NCI-H748 (cell line): Measurements from ENCODE around the gene ABCC5.
"Not testable (repeated sequence)": the region's sequence is repeated elsewhere in the genome, so short reads cannot be mapped to it uniquely, and the experiment has no call there.

ENCODE experiments used
- DNase-seq: peaks from one replicate; lab custom pipeline; 2025; ENCODE audit not compliant: unreplicated experiment; lab: John Stamatoyannopoulos, UW

Gene ABCC5

DNA sequence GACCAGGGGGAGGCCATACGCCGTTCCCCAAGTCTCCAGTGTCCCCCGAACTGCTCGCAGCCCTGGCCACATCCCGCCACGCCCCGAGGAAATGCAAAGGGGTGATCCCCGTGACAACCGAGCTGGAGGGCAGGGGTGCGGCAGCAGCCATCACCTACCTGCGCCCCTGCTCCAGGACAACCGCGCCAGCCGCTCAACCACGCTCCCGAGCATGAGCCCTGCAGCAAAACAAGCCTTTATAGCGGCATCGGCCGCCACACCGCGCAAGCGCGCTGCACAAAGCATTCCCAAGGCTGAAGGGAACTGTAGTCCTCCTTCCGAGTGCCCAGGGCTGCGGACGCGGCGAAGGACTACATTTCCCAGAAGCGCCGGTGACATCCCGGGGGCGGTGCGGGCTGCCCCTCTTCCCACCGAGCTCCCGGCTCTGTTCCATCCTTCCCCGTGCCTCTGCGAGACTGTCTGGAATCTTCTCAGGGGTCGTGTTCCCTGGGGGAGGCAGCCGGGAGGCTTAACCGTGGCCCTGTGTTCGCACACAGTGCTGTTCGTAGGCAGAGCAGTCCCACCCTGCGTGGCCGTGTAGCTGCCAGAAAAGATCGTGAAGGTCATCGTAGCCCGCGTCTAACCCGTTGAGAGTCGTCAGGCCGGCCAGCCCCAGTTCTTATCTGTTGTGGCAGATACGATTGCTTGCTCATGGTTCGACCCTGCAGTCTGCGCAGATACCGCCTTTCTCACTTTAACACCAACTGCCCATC, at the start of gene ABCC5:
Gene ABCC5 (minus strand): TSS at position 213 of the 752 bp plus-strand sequence. CDS start 3,492 bp downstream, outside the sequence.
- peak; percentile 93 for DNase-seq

DNA sequence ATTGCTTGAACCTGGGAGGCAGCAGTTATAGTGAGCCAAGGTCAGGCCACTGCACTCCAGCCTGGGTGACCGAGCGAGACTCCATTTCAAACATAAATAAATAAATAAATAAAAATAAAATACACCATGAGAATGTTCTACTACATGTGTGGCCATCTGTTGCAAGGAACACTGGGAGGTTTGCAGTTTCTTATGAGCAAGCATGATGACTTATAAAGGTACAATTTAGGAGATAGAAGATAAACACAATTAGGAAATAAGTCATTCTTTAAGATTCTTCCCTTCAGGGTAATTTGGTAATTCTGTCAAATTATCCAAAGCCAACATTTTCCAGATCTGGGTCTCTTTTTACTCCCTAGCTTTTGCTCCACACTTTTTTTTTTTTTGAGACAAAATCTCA, 48.5 kb upstream of the ABCC5 start:
- DNase-seq = no peak

DNA sequence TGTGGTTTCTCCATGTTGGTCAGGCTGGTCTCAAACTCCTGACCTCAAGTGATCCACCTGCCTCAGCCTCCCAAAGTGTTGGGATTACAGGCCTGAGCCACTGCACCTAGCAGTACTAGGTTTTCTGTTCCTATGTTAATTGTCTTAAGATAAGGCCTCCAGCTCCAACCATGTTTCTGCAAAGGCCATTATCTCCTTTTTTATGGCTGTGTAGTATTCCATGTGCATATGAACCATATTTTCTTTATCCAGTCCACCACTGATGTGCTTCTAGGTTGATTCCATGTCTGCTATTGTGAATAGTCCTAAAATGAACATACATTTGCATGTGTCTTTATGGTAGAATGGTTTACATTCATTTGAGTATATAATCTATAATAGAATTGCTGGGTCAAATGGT, 45.0 kb upstream of the ABCC5 start:
- no peak for DNase-seq

DNA sequence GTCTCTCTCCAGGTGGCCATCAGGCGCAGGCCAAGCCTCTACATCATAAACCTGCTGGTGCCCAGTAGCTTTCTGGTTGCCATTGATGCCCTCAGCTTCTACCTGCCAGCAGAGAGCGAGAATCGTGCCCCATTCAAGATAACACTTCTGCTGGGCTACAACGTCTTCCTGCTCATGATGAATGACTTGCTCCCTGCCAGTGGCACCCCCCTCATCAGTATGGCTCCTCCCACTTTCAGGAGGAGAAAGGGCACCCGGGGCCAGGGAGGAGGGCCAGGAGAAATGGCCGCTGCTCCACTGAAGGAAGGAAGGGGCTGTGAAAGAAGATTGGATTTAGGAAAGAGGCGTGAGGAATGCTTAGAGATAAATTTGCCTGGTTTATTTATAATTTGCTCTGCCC, 41.7 kb upstream of the ABCC5 start:
- no peak for DNase-seq

DNA sequence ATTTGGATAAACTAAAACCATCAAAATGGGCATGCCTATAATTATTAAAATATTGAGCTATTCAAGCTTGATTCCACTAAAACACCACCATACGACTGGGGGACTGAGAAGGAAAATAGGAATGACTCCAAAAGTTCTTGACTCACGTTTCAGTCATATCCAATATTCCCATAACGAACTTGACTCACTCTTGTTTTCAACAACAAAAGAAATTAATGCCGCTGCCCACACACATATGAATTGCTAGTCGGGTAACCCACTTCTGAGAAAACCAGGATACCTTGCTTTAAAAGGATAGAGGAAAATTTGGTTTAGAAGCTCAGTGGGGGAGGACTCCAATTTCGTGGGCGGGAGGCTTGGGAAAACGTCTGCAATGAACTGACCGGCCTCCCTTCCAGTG, 40.3 kb upstream of the ABCC5 start:
- no peak for DNase-seq

DNA sequence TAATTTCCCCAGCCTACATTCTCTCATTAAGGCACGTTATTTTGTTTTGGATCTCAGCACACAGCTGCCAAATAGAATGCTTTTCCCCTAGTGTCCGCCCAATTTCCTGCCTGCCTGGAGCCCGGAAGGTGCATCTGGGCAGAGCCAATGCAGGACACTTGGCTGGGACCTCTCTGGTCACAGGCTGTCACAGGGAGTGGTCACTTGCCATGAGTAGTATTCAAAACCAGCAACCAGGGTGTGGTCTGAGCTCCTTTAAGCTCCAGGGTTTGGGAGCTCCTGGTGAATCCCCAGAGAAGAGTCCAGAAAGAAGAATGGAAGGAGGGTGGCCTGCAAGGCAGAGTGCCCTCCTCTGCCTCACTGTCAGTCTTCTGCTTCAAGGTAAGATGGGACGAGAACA, 35.1 kb upstream of the ABCC5 start, which contains the start of gene HTR3C:
Gene HTR3C (plus strand): TSS at position 281 of the 400 bp plus-strand sequence. CDS start 34 bp downstream, at position 315.
- DNase-seq = no peak

DNA sequence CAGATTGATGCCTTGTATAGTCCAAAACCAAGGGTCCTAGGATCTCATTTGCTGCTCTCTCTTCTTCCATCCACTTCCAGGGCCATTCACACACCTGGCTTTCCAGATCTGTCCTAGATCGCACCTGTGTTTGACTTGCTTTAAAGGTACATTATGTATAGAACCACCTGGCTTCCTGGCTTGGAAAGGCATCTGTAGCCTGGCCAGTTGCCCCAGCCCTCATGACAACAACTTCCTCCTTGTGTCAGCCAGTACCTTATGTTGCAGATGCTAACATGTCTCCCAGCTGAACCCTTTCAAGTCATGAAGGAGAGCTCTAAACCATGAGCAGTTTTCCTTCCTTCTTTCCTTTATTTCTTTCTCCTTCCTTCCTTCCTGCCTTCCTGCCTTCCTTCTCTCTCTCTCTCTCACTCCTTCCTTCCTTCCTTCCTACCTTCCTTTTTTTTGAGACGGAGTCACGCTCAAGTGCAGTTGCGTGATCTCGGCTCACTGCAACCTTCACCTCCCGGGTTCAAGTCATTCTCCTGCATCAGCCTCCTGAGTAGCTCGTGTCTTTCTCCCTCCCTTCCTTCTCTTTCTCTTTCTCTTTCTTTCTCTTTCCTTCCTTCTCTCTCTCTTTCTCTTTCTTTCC, 32.6 kb upstream of the ABCC5 start:
- peak; percentile 49 for DNase-seq

DNA sequence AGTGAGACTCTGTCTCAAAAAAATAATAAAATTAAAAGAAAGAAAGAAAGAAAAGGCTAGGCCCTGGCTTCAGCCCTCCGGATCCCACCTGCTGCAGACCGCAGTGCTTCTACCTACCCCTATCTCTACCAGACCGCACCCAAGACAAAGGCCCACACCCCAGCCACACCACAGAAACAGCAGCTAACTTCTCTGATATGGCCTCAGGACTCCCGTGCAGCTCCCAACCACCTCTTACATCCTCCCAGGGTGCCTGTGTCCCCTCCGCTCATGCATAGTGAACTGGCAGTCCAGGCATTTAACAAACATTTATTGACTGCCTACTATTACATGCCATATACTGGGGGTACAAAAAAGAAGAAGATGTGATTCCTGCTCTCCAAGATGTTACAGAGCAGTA, 28.3 kb upstream of the ABCC5 start:
- no peak for DNase-seq

DNA sequence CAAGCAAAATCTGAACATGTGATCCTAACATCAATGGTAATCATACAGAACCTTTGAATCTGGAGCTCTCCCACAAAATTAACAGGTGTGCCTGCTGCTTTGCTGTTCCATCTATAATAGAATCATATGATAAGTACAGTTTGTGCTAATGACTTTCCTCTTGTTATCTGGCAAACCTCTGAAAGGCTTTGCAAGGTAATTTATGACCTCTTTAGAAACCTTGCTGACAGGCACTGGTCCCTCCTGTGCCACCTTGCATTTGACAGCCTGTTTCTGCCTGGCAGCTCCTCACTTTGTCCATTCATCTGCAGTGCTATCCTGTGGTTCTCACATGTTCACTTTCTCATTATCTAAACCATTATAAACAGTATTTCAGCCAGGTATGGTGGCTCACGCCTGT, 24.9 kb upstream of the ABCC5 start:
- DNase-seq = peak; percentile 29

DNA sequence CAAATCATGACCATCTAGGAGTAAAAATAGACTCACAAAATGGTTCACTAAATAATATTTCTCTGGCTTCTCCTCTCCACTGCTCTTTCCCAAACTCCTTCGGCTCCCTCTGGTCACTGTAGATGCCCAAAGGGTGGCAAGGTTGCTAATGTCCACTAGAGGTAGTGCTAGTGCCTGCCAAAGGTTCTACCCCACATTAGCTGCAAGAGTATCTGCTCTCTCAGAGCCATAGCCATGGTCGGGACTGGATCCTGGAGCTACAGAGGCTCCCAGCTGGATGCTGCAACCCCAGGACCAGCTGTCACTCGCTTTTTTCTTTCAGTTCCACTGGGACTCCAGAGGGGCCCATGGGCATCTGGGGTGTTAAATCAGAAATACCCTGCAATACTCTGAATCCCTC, 22.3 kb upstream of the ABCC5 start:
- DNase-seq = peak; percentile 3

DNA sequence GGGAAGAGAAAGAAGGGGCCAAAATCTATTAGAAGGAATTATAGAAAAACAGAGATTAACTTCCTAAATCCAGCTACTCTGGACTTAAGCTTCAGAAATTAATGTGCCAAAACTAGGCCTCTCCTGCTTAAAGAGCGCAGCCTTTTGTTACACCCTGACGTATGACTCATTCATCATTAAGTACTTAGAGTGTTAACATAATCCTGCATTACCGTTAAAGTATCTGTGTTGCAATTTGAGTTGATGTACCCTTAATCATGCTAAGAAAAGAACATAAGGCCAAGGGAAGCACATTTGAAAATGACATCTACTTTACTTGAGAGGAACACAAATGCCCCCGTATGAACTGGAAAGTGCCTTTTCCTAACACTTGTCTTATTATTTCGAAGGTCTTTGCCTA, 21.7 kb upstream of the ABCC5 start:
- DNase-seq = no peak

DNA sequence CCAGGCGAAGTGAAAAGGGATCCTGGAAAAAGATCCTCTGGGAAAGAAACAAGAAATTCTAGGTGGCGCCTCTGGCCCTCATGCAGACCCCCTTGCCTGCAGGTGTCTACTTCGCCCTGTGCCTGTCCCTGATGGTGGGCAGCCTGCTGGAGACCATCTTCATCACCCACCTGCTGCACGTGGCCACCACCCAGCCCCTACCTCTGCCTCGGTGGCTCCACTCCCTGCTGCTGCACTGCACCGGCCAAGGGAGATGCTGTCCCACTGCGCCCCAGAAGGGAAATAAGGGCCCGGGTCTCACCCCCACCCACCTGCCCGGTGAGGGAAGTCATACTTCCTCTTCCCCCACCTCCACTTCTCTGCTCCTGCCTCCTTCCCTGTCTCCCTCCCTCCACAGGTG, 20.6 kb upstream of the ABCC5 start:
- DNase-seq = not testable (repeated sequence)

DNA sequence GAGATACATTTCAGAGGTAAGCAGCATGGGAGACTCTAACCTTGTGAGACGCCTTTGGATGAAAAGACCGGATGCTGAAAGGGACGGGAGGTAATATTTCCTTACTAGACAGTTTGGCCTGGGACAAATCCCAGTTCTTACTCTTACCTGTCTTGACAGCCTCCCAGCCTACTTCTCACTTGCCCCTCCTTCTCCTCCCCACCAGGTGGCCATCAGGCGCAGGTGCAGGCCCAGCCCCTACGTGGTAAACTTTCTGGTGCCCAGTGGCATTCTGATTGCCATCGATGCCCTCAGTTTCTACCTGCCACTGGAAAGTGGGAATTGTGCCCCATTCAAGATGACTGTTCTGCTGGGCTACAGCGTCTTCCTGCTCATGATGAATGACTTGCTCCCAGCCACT, 20.1 kb upstream of the ABCC5 start:
- no peak for DNase-seq

DNA sequence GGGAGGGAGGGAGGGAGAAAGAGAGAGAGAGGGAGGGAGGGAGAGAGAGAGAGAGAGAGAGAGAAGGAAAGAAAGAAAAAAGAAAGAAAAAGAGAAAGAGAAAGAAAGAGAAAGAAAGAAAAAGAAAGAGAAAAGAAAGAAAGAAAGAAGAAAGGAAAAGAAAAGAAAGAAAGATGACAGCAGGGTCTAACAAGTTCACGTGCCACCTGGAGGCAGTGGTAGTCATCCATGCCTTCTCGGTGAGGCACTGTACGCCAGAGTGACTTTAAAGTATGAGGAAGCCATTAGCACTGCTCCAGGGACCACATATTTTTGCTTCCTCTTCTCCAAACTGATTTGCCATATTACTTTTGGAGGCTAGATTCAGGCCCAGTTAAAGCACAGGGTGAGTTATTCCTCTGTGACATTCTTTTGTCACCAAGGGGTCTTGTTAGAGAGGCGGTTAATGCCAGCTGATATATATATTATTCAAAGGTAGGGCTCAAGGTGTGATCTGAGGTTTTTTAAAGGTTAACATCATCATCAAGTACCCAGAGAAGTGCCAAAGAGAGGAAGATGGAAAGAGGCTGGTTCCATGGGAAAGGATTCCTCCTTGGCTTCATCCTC, 13.6 kb upstream of the ABCC5 start, which contains the start of gene HTR3D:
Gene HTR3D (plus strand): TSS at position 556 of the 606 bp plus-strand sequence. CDS start 0 bp downstream, at position 556.
- DNase-seq = no peak

DNA sequence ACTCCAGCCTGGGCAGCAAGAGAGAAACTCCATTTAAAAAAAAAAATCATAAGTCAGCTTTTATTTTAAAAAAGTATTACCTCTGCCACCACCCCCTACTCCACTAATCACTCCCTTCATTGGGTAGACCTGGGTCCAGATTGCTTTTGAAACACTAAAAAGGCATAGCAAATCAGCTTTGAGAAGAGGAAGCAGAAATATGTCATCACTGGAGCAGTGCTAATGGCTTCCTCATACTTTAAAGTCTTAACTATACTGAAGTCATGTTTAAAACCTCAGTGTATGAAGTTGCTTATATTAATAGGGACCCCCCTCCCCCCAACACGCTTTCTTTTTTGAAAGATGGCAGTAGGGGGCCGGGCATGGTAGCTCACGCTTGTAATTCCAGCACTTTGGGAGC, 12.9 kb upstream of the ABCC5 start:
- no peak for DNase-seq

DNA sequence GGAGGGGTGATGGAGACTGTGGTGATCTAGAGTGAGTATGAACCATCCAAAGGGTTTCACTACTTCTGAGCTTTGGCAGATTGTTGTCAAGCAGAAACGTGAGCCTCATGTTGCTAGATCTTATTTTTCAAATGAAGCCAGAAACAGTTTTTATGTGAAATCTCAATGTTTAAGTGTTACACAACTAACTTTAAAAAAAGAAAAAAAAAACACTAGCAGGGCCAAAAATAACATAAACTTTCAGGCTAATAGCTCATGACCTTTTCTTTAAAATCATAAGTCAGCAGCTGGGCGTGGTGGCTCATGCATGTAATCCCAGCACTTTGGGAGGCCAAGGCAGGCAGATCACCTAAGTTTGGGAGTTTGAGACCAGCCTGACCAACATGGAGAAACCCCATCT, 11.8 kb upstream of the ABCC5 start:
- DNase-seq = no peak

DNA sequence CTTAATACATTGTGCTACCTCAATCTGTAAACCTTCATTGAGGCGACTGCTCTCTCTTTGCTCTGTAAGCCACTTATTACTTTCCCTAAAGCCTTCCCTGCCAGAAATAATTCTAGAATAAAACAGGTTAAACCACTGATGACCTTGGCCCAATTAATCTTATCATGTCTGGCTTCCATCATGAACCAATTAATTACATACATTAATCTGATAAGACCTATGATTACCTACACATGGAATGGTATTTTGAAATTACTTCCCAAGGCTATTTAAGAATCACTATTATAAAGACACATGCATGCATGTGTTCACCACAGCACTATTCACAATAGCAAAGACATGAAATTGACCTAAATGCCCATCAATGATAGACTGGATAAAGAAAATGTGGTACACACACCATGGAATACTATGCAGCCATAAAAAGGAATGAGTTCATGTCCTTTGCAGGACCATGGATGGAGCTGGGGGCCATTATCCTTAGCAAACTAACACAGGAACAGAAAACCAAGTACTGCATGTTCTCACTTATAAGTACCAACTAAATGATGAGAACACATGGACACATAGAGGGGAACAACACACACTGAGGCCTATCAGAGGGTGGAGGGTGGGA, 10.7 kb upstream of the ABCC5 start:
- not testable (repeated sequence) for DNase-seq

DNA sequence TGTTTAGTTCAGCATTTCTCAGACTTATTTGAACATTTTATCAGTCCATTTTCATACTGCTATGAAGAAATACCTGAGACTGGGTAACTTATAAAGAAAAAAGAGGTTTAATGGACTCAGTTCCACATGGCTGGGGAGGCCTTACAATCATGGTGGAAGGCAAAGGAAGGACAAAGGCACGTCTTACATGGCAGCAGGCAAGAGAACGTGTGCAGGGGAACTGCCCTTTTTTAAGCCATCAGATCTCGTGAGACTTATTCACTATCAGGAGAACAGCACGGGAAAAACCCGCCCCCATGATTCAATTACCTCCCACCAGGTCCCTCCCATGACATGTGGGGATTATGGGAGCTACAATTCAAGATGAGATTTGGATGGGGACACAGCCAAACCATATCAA, 7.6 kb upstream of the ABCC5 start:
- not testable (repeated sequence) for DNase-seq

DNA sequence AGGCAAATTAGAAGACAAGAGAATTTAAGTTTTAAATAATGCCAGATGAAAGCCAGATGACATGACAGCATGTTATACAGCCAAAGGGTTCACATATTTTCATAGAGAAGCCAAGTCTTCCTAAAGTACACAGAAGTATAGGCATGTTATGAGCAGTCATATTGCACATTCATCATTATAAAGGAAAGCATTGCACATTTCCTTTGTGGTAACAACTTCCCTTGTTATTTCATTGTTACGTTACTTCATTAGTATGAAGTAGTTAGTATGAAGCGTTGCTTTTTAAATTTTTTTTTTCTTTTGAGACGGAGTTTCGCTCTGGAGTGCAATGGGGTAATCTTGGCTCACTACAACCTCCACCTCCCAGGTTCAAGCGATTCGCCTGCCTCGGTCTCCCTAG, 4.6 kb upstream of the ABCC5 start:
- DNase-seq = no peak

DNA sequence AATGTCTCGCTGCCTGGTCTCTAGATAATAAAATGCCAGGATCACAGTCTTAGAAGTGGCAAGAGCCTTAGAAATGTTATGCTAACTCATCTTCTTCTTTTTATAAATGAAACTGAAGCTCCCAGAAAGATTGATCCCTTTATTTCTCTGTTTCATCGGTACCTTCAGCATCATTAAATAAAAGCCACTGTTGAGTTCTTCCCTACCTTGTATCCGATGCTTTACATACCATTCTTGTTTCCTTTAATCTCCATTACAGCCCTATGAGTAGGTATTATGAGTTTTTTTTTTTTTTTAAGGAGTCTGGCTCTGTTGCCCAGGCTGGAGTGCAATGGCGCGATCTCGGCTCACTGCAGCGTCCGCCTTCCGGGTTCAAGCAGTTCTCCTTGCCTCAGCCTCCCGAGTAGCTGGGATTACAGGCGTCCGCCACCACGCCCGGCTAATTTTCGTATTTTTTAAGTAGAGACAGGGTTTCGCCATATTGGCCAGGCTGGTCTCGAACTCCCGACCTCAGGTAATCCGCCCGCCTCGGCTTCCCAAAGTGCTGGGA, 815 bp upstream of the ABCC5 start:
- DNase-seq = no peak
